Activated CD8-positive, alpha-beta T cell treated with anti-CD3 and anti-CD28 coated beads for 36 hours (primary cell): ENCODE measurements around the gene FRMD4A. TPM values are rescaled to one million over a fixed set of nuclear protein-coding genes. Genes with fewer than 3 reads are reported as not detected.

Experiments
- ATAC-seq: fragments of 200-7000 bp; cut with Tn5 transposase; one replicate; pipeline ENCODE4 v1.10.0; 2021; ENCODE audit warnings: mild to moderate bottlenecking, moderate library complexity
- CTCF ChIA-PET: fragments of 350-600 bp; sonication (Branson Sonifier 250); formaldehyde crosslinking; loops from one replicate; lab custom pipeline; 2021; ENCODE audit warnings: antibody characterized with exemption; lab: Charles Lee
- POLR2A ChIA-PET: fragments of 350-600 bp; sonication (Branson Sonifier 250); formaldehyde crosslinking; loops from one replicate; lab custom pipeline; 2021; ENCODE audit warnings: antibody characterized with exemption; lab: Charles Lee
- DNase-seq: peaks from one replicate; pipeline ENCODE4 v3.0.0-alpha.2; 2020
- H3K27ac Mint-ChIP-seq: one replicate; pipeline ENCODE4 v1.8.0; 2021; ENCODE audit warnings: mild to moderate bottlenecking, mixed read lengths
- H3K27me3 Mint-ChIP-seq: one replicate; pipeline ENCODE4 v1.8.0; 2021; ENCODE audit warnings: mixed read lengths
- H3K36me3 Mint-ChIP-seq: one replicate; pipeline ENCODE4 v1.8.0; 2021; ENCODE audit warnings: low read depth, mixed read lengths
- H3K4me1 Mint-ChIP-seq: one replicate; pipeline ENCODE4 v1.8.0; 2021; ENCODE audit warnings: low read depth, mixed read lengths
- H3K4me3 Mint-ChIP-seq: one replicate; pipeline ENCODE4 v1.8.0; 2021; ENCODE audit warnings: mild to moderate bottlenecking, moderate library complexity, mixed read lengths
- H3K9me3 Mint-ChIP-seq: one replicate; pipeline ENCODE4 v1.8.0; 2021; ENCODE audit warnings: mixed read lengths
- CTCF ChIP-seq: fragments of 200-600 bp; IDR thresholded peaks from one replicate; pipeline ENCODE4 v1.8.0; 2022; ENCODE audit warnings: antibody characterized with exemption, mild to moderate bottlenecking
- intact Hi-C: fragments of 100-400 bp; cut with micrococcal nuclease; formaldehyde crosslinking; loops from one replicate; pipeline ENCODE4 v1.10.0; 2022
- total RNA-seq, 2 experiments: library from RNA; stranded (reverse); gene quantifications; one replicate each; pipeline ENCODE4 v1.2.3, GENCODE V29; 2021

FRMD4A gene
- total RNA-seq, 2 experiments from 2014 or later = 2.1 to 2.8 TPM

DNA sequence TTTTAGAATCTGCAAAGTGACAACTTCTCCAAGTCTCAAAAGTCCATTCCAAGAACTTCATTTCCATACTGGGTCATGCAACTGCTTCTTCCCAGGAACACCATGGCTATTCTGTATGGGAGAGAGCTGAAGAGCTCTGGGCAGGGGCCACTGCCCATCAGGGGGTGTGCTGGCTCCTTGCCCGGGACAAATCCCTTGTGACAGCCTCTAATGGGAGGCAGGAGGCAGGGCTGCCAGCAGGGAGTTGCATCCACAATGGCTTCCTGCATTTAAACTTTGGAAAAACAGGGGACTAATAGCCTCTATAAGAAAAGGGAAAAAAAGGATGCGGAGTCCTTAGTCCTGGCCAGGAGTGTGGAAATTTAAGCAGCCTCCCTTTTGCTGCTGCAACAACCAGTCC is 18.4 kb upstream of the FRMD4A start:
- no peak overlapping the region for H3K4me3 Mint-ChIP-seq
- H3K27ac Mint-ChIP-seq = no peak overlapping the region
- DNase-seq (no peak), ATAC-seq (no peak)
- H3K9me3 Mint-ChIP-seq = no peaks in the 10 kb centered on the region
- H3K4me1 Mint-ChIP-seq = no peaks in the 10 kb centered on the region
- intact Hi-C loops = no loop called here
- no peak for TF ChIP-seq CTCF
- H3K36me3 Mint-ChIP-seq = no peaks in the 10 kb centered on the region
- ChIA-PET POLR2A (no interaction called here), CTCF (no interaction called here)
- H3K27me3 Mint-ChIP-seq = peaks cover 11% of the 10 kb centered on the region

- Mint-ChIP-seq H3K36me3 (no peaks in the 10 kb centered on the region), H3K27ac (no peak overlapping the region)
- TF ChIP-seq CTCF = no peak
These were observed 14.5 kb upstream of the FRMD4A start for GRCh38 chr10:14345262-14345661.

GRCh38 chr10:14340051-14340744 is 9.5 kb upstream of the FRMD4A start:
- no peaks in the 10 kb centered on the region for H3K9me3 Mint-ChIP-seq
- ChIA-PET POLR2A (no interaction called here), CTCF (no interaction called here)
- peaks cover 19% of the 10 kb centered on the region for H3K27me3 Mint-ChIP-seq
- H3K36me3 Mint-ChIP-seq = no peaks in the 10 kb centered on the region
- no peak overlapping the region for H3K4me3 Mint-ChIP-seq
- peaks cover 2% of the 10 kb centered on the region for H3K4me1 Mint-ChIP-seq
- no peak for TF ChIP-seq CTCF
- intact Hi-C loops = no loop called here
- ATAC-seq (no peak), DNase-seq (no peak)
- no peak overlapping the region for H3K27ac Mint-ChIP-seq

More at GRCh38 chr10:14345262-14345661, 14.5 kb upstream of the FRMD4A start:
- Mint-ChIP-seq H3K27me3 (peaks cover 20% of the 10 kb centered on the region), H3K4me3 (no peak overlapping the region), H3K4me1 (no peaks in the 10 kb centered on the region), H3K9me3 (no peaks in the 10 kb centered on the region)
- ATAC-seq (no peak), DNase-seq (no peak)
- intact Hi-C loops = no loop called here
- ChIA-PET POLR2A (no interaction called here), CTCF (interaction anchor here (1.3 kb wide), 1 partner anchor 19 kb away, joined by 3 read pairs; no protein-coding TSS in a partner anchor)

GRCh38 chr10:14336736-14337135 is 6.0 kb upstream of the FRMD4A start:
- intact Hi-C loops = no loop called here
- ChIA-PET CTCF (no interaction called here), POLR2A (no interaction called here)
- no peak for DNase-seq
- TF ChIP-seq CTCF = no peak
- Mint-ChIP-seq H3K4me1 (peaks cover 2% of the 10 kb centered on the region), H3K4me3 (no peak overlapping the region), H3K36me3 (no peaks in the 10 kb centered on the region), H3K9me3 (no peaks in the 10 kb centered on the region), H3K27me3 (peaks cover 18% of the 10 kb centered on the region), H3K27ac (no peak overlapping the region)
- no peak for ATAC-seq

DNA sequence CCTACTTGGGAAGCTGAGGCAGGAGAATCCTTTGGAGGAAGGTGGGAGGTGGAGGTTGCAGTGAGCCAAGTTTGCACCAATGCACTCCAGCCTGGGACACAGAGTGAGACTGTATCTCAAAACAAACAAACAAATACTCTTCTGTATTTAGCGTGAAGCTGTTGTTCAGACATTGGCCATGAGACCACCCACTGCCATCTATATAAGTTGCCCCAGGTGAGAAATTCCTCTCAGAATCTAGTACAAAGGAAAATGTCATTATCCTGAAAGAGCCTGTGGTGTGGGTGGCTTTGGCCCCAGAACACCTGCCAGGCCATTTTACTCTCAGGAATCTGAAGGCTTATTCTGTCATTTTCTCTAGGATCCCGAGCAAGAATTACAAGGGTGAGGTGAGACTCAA is 4.0 kb upstream of the FRMD4A start:
- Mint-ChIP-seq H3K4me3 (no peak overlapping the region), H3K36me3 (no peaks in the 10 kb centered on the region), H3K9me3 (no peaks in the 10 kb centered on the region), H3K4me1 (peaks cover 2% of the 10 kb centered on the region), H3K27ac (no peak overlapping the region), H3K27me3 (peaks cover 22% of the 10 kb centered on the region)
- intact Hi-C loops = no loop called here
- DNase-seq (no peak), ATAC-seq (no peak)
- ChIA-PET POLR2A (interaction anchor here (0.6 to 0.7 kb wide), 2 partner anchors 15 to 149 kb away, joined by 3 read pairs; no protein-coding TSS in a partner anchor), CTCF (no interaction called here)
- no peak for TF ChIP-seq CTCF
